ENCODE results near the gene LLGL2. TPM values are rescaled to one million over a fixed set of nuclear protein-coding genes. Genes with fewer than 3 reads are reported as not detected.

Gene LLGL2
- polyA plus RNA-seq, 1 donor (not counting 4 experiments of a cell fraction or from before 2014, with no cell fraction given) = 13.8 TPM

GRCh38 chr17:75488693-75489510 is 36.6 kb upstream of the LLGL2 start:
- dilution Hi-C loops (cut with MboI; ENCODE audit: extremely low pct_ligation_motif_present, low sequenced_read_pairs) = no loop called here
- H3K4me2 ChIP-seq (ENCODE audit: control insufficient read depth, extremely low read depth, insufficient read depth, low read depth, low read length) = no peak overlapping the region
- H3K36me3 ChIP-seq (ENCODE audit: control insufficient read depth in 2 of 2, extremely low read depth in 1 of 2, insufficient read depth in 2 of 2, low read length in 2 of 2) = peaks cover 4 to 6% of the 10 kb centered on the region in 2 experiments
- H3K9ac ChIP-seq (ENCODE audit: control insufficient read depth, extremely low read depth, insufficient read depth, low read length) = no peak overlapping the region
- H2AFZ ChIP-seq (ENCODE audit: control insufficient read depth, low read length) = no peak overlapping the region
- no peaks in the 10 kb centered on the region for H4K20me1 ChIP-seq (ENCODE audit: control insufficient read depth, extremely low read depth, insufficient read depth, low read length)
- TF ChIP-seq CTCF (optimal IDR thresholded peaks at IDR 0.05 in 1 of 3, IDR thresholded peaks at IDR 0.05 in 1 of 3, conservative IDR thresholded peaks at IDR 0.05 in 1 of 3; ENCODE audit: extremely low read depth in 1 of 3, insufficient read depth in 2 of 3, low read length in 3 of 3) (no peak), EZH2 (IDR thresholded peaks at IDR 0.05; ENCODE audit: low read length) (no peak)
- H3K9me3 ChIP-seq (ENCODE audit: control insufficient read depth, low read depth, low read length) = no peaks in the 10 kb centered on the region
- no peaks in the 10 kb centered on the region for H3K9me1 ChIP-seq (ENCODE audit: control insufficient read depth, extremely low read depth, insufficient read depth, low read length)
- DNase-seq (ENCODE audit: low read depth, low spot score) (no peak), FAIRE-seq (no peak)
- no peaks in the 10 kb centered on the region for H3K27me3 ChIP-seq (ENCODE audit: control insufficient read depth, extremely low read depth, insufficient read depth, low read length)
- no peak overlapping the region for H3K4me3 ChIP-seq (ENCODE audit: control insufficient read depth in 2 of 3, extremely low read depth in 1 of 3, insufficient read depth in 2 of 3, low read depth in 1 of 3, low read length in 3 of 3)
- no peak overlapping the region for H3K27ac ChIP-seq (ENCODE audit: control insufficient read depth, insufficient read depth, low read length)
- no peaks in the 10 kb centered on the region for H3K79me2 ChIP-seq (ENCODE audit: control insufficient read depth, insufficient read depth, low read length)
- no peaks in the 10 kb centered on the region for H3K4me1 ChIP-seq (ENCODE audit: control insufficient read depth, extremely low read depth, insufficient read depth, low read length)

GRCh38 chr17:75489511-75489955 is 36.0 kb upstream of the LLGL2 start:
- H4K20me1 ChIP-seq (ENCODE audit: control insufficient read depth, extremely low read depth, insufficient read depth, low read length) = no peaks in the 10 kb centered on the region

More at GRCh38 chr17:75489511-75489955, 36.0 kb upstream of the LLGL2 start:
- Histone ChIP-seq H3K4me3 (ENCODE audit: control insufficient read depth in 2 of 3, extremely low read depth in 1 of 3, insufficient read depth in 2 of 3, low read depth in 1 of 3, low read length in 3 of 3) (no peak overlapping the region), H3K79me2 (ENCODE audit: control insufficient read depth, insufficient read depth, low read length) (no peaks in the 10 kb centered on the region), H2AFZ (ENCODE audit: control insufficient read depth, low read length) (no peak overlapping the region), H3K4me2 (ENCODE audit: control insufficient read depth, extremely low read depth, insufficient read depth, low read depth, low read length) (no peak overlapping the region), H3K9ac (ENCODE audit: control insufficient read depth, extremely low read depth, insufficient read depth, low read length) (no peak overlapping the region), H3K9me3 (ENCODE audit: control insufficient read depth, low read depth, low read length) (no peaks in the 10 kb centered on the region), H3K4me1 (ENCODE audit: control insufficient read depth, extremely low read depth, insufficient read depth, low read length) (no peaks in the 10 kb centered on the region), H3K36me3 (ENCODE audit: control insufficient read depth in 2 of 2, extremely low read depth in 1 of 2, insufficient read depth in 2 of 2, low read length in 2 of 2) (peaks cover 4 to 6% of the 10 kb centered on the region in 2 experiments), H3K27me3 (ENCODE audit: control insufficient read depth, extremely low read depth, insufficient read depth, low read length) (no peaks in the 10 kb centered on the region), H3K9me1 (ENCODE audit: control insufficient read depth, extremely low read depth, insufficient read depth, low read length) (no peaks in the 10 kb centered on the region), H3K27ac (ENCODE audit: control insufficient read depth, insufficient read depth, low read length) (no peak overlapping the region)
- no peak for FAIRE-seq
- no peak for TF ChIP-seq EZH2 (IDR thresholded peaks at IDR 0.05; ENCODE audit: low read length)
- no peak for TF ChIP-seq CTCF (optimal IDR thresholded peaks at IDR 0.05 in 1 of 3, IDR thresholded peaks at IDR 0.05 in 1 of 3, conservative IDR thresholded peaks at IDR 0.05 in 1 of 3; ENCODE audit: extremely low read depth in 1 of 3, insufficient read depth in 2 of 3, low read length in 3 of 3)
- DNase-seq (ENCODE audit: low read depth, low spot score) = no peak
- dilution Hi-C loops (cut with MboI; ENCODE audit: extremely low pct_ligation_motif_present, low sequenced_read_pairs) = no loop called here

Data from keratinocyte (primary cell).